ENCODE results near the gene FSTL5. TPM values are rescaled to one million over a fixed set of nuclear protein-coding genes. Genes with fewer than 3 reads are reported as not detected.

FSTL5 gene
- total and polyA plus RNA-seq, 2 donors (not counting 3 experiments of a cell fraction or from before 2014, with no cell fraction given), result 1.3 to 1.9 TPM

DNA sequence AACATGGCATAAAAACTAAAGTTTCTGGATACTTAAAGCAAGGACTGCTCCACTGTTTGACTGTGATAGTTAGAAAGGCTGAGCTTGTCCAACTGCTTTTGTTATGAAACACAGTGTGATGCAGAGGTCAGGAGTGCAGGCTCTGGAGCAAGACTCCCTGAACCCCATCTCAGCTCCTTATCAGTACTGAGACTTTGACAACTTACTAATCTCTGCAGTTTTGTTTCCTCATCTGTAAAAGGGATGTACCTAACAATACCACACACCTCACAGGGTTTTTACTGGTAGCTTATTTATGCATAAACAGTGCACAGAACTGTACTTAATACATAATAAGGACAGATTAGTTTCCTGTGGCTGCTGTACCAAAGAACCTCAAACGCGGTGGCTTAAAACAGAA lies 804.3 kb downstream of the FSTL5 start:
- Histone ChIP-seq H3K27me3 (ENCODE audit: control insufficient read depth in 2 of 2, insufficient read depth in 2 of 2, low read length in 2 of 2) (no peaks in the 10 kb centered on the region), H3K4me2 (ENCODE audit: insufficient read depth, low read length) (no peak overlapping the region), H4K20me1 (replicated peaks; ENCODE audit: control insufficient read depth, extremely low read depth, insufficient read depth, low read length) (no peaks in the 10 kb centered on the region), H3K27ac (ENCODE audit: insufficient read depth, low read depth, low read length) (no peak overlapping the region), H3K4me3 (replicated peaks in 1 of 3; ENCODE audit: insufficient read depth in 1 of 3, low read depth in 1 of 3, low read length in 3 of 3) (no peak overlapping the region), H3K9ac (replicated peaks; ENCODE audit: extremely low read depth, insufficient read depth, low read length) (no peak overlapping the region), H3K9me1 (replicated peaks; ENCODE audit: control insufficient read depth, extremely low read depth, insufficient read depth, low read length) (no peaks in the 10 kb centered on the region), H2AFZ (ENCODE audit: low read depth, low read length) (no peak overlapping the region), H3K79me2 (ENCODE audit: control insufficient read depth, insufficient read depth, low read length) (no peaks in the 10 kb centered on the region), H3K9me3 (replicated peaks; ENCODE audit: control insufficient read depth, insufficient read depth, low read length) (no peaks in the 10 kb centered on the region), H3K4me1 (ENCODE audit: control insufficient read depth, extremely low read depth, insufficient read depth, low read length) (no peaks in the 10 kb centered on the region), H3K36me3 (ENCODE audit: control insufficient read depth in 2 of 2, extremely low read depth in 1 of 2, insufficient read depth in 2 of 2, low read length in 2 of 2) (no peaks in the 10 kb centered on the region)
- ChIA-PET CTCF (interaction anchor here (0.9 kb wide), 1 partner anchor 24 kb away, joined by 3 read pairs; no protein-coding TSS in a partner anchor), POLR2A (no interaction called here)
- intact Hi-C loops (cut with micrococcal nuclease), result no loop called here
- FAIRE-seq (no peak), DNase-seq (ENCODE audit: low read depth, low spot score) (no peak)
- no TSS peak for BruUV-seq (replicated peaks)
- dilution Hi-C loops (cut with MboI; ENCODE audit: extremely low pct_ligation_motif_present, low sequenced_read_pairs), result no loop called here
- TF ChIP-seq GATA2 (IDR thresholded peaks at IDR 0.05; ENCODE audit: insufficient read depth, insufficient read length, low read depth, low read length) (no peak), CTCF (IDR thresholded peaks at IDR 0.05; ENCODE audit: extremely low read depth in 1 of 2, insufficient read depth in 1 of 2, low read depth in 1 of 2, low read length in 2 of 2) (no peak), POLR2A (IDR thresholded peaks at IDR 0.05; ENCODE audit: low read depth, low read length) (no peak), MAX (IDR thresholded peaks at IDR 0.05; ENCODE audit: insufficient read depth, insufficient read length) (no peak), JUN (IDR thresholded peaks at IDR 0.05; ENCODE audit: borderline replicate concordance, insufficient read depth, insufficient read length, low read depth) (no peak), POLR2AphosphoS5 (IDR thresholded peaks at IDR 0.05; ENCODE audit: insufficient read depth, low read depth, low read length) (no peak), FOS (IDR thresholded peaks at IDR 0.05; ENCODE audit: borderline replicate concordance, insufficient read depth, low read length) (no peak), MYC (IDR thresholded peaks at IDR 0.05; ENCODE audit: low read depth, low read length) (no peak), EZH2 (IDR thresholded peaks at IDR 0.05; ENCODE audit: borderline replicate concordance, low read depth, low read length, severe bottlenecking) (no peak)

Measured in endothelial cell of umbilical vein (primary cell).